HG02970 (cell line): ENCODE results near the gene RASA3.
"Not testable (repeated sequence)": the region's sequence is repeated elsewhere in the genome, so short reads cannot be mapped to it uniquely, and the experiment has no call there.

Source experiments
- ATAC-seq: cut with Tn5 transposase; IDR thresholded peaks from one replicate; pipeline ENCODE4 v1.9.1; 2021; ENCODE audit warnings: mild to moderate bottlenecking, moderate library complexity, moderate number of reproducible peaks; ENCODE audit not compliant: unreplicated experiment, low FRiP score

Gene RASA3

GRCh38 chr13:114026481-114026880 is 105.9 kb downstream of the RASA3 start:
- ATAC-seq = no peak

GRCh38 chr13:114025714-114026431 is 106.5 kb downstream of the RASA3 start:
- no peak for ATAC-seq

DNA sequence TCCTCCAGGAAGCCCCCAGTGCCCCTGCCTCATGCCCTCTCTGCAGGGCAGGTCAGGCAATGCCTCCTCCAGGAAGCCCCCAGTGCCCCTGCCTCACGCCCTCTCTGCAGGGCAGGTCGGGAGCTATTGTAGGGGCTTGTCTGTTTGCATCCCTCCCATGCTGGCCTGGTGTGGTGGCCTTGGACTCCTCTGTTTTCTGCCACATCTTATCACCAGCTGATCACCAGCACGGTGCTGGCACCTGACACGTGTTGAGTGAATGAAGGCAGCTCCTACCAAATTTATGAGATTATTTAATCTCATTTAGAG is 107.1 kb downstream of the RASA3 start:
- no peak for ATAC-seq

- ATAC-seq = peak; percentile 54
These were observed 107.6 kb downstream of the RASA3 start for GRCh38 chr13:114024603-114025404.

DNA sequence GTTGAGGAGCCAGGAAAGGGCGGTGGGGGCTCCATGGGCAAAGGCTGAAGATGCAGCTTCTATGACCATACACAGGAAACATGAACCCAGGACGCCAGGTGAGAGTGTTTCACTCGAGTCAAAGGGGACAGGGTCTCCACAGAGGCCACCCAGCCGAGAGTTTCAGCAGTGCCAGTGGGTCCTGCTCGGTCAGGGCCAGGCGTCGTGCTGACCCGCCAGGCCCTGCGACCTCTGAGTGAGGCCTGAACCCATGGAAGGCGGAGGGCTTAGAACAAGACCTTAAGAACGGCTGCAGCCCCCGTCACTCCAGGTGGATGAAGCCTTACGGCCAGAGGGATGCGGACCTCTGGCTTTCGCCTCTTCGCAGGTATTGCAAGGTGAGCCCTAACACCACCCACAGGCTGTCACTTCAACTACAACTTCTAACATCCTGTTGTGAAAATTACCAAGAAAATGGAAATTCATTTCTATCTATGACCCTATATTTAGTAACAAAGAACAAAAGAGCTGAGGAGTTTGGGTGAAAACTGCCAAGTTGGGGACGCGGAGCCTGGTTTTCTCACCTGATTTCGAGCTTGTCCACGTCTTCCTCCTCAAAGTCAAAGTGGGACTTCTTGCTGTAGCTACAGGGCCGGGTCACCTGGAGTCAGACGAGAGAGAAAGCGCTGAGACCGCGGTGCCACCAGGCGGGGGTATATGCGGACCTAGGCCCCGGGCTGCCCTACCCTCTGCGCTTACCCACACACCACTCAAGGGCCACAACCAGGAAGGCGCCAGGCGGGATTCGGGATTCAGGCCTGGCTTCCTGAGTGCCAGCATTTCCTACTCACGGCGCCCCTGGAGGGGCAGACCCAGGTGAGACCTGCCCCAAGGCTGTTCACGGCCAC is 108.5 kb downstream of the RASA3 start:
- ATAC-seq = no peak

DNA sequence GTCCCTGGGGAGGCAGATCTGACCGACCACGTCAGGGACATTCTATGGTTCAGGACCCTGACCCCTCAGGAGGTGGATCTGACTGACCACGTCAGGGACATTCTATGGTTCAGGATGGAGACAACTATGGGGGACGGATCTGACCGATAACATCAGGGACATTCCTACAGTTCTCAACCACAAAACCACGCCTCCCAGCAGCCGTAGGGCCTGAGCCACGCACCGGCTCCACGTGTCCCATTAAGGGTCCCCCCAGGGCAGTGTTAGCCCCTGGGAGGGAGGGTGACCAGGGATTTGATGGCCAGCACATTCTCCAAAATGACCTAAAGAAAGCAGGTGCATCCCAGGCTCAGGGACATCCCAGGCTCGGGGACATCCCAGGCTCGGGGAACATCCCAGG is 109.5 kb downstream of the RASA3 start:
- no peak for ATAC-seq

DNA sequence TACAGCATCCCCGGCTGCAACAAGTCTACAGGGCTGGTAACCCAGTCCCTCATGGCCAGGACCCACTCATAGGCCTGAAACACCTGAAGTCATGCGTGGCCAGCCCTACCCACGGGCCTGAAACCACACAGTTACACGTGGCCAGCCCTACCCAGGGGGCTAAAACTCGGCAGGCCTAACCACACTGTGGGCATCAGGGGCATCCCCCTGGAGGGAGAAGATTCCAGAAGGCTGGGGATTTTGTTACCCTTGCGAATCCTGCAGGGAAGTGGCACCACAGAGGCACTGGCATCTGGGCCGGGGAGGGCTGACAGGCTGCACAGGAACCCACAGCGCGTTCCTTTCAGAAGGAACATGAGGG is 110.1 kb downstream of the RASA3 start:
- no peak for ATAC-seq

GRCh38 chr13:114021464-114022308 is 110.7 kb downstream of the RASA3 start:
- ATAC-seq = no peak

DNA sequence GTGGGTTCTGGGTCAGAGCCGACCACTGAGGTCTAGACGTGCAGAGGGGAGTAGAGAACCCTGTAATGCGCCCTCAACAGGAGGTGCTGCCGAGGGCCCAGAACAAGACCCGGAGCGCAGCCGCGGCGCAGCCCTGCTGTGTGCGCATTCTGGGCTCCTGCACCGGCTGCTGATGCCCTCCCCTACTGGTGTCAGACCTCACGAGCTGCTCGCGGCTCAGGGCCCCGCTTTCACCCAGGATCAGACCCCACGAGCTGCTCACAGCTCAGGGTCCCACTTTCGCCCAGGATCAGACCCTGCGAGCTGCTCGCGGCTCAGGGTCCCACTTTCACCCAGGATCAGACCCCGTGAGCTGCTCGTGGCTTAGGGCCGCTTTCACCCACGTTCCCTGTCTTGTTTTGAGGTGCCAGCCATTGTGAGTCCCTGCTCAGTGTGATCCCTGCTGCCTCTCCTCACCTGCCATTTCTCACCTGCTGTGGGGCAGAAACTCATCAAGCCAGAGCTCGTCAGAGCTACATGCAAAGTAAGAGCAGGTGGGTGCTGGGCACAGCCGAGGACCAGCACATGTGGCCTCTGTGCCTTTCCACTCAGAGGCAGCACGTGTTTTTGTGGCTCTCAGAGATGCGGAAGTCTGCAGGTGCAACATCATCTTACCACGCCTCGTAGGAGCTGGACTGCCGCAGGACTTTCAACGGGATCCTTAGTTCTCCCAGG is 111.5 kb downstream of the RASA3 start:
- no peak for ATAC-seq

DNA sequence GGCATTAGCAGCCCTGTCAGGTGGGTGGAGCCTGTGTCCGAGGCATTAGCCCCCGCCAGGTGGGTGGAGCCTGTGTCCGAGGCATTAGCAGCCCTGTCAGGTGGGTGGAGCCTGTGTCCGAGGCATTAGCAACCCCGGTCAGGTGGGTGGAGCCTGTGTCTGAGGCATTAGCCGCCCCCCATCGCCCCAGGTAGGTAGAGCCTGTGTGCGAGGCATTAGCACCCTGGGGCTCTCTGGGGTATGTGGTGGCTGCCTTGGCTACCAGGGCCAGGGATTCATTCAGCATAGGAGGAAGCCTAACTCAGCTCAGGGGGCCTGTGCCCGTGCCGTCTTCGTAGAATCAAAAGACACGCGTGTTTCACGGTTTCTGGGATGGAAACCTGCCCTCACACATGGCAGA is 112.3 kb downstream of the RASA3 start:
- ATAC-seq = not testable (repeated sequence)

- no peak for ATAC-seq
These were observed 113.1 kb downstream of the RASA3 start for GRCh38 chr13:114019367-114019766.

GRCh38 chr13:114018461-114019055 is 113.9 kb downstream of the RASA3 start:
- no peak for ATAC-seq

DNA sequence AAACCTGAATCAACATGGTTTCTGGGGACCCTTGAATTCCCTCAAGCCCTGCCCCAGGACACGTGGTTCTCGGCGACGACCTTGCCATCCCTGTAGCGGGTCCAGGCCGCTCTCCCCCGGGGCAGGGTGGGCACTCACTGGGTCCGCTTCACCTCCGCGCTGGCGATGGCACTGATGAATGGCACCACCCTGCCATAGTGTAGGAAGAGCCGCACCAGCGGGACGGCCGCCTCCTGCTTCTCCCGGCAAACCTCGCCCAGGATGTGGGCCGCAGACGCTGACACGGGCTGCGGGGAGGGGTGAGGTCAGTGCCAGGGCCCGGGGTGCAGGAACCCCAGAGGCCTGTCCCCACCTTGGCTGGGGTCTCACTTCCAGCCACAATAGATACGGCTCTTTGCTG is 114.5 kb downstream of the RASA3 start:
- ATAC-seq = no peak

- no peak for ATAC-seq
These were observed 115.3 kb downstream of the RASA3 start for GRCh38 chr13:114017028-114017630.

DNA sequence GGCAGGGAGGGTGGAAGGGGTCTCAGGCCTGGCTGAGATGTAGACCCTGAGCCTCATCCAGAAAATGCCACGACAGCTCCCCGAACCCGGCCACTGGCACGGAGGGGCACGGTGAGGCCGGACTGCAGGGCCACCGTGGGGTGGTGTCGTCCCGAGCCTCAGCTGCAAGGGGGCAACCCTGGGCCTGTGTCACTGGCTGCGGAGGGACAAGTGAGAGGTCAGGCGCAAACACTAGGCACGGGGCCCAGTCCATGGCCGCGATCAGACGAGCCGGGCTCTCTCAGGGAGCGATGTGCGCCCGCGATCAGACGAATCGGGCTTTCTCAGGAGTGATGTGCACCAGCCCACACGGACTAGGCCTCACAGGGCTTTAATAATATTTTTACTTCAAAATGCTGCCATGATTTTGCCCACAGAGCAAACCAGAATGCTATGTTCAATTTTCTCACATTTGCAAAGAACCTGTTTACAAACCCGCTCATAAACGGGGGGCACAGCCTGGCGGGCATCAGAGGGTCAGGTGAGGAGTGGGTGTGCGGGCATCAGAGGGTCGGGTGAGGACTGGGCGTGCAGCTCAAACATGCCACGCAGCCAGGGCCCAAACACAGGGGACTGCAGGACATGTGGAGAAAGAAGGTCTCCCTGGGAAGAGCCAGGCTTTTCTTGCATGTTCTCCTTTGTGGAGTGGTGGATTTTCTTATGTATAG is 115.9 kb downstream of the RASA3 start:
- no peak for ATAC-seq

GRCh38 chr13:114015969-114016295 is 116.5 kb downstream of the RASA3 start:
- ATAC-seq = no peak

GRCh38 chr13:114015111-114015968 is 117.1 kb downstream of the RASA3 start:
- ATAC-seq = no peak
